MV-4-11 (cell line): ENCODE measurements around the gene HOXB13.

ENCODE experiments used
- DNase-seq: peaks from one replicate; lab custom pipeline; 2025; lab: John Stamatoyannopoulos, UW

Gene HOXB13

DNA sequence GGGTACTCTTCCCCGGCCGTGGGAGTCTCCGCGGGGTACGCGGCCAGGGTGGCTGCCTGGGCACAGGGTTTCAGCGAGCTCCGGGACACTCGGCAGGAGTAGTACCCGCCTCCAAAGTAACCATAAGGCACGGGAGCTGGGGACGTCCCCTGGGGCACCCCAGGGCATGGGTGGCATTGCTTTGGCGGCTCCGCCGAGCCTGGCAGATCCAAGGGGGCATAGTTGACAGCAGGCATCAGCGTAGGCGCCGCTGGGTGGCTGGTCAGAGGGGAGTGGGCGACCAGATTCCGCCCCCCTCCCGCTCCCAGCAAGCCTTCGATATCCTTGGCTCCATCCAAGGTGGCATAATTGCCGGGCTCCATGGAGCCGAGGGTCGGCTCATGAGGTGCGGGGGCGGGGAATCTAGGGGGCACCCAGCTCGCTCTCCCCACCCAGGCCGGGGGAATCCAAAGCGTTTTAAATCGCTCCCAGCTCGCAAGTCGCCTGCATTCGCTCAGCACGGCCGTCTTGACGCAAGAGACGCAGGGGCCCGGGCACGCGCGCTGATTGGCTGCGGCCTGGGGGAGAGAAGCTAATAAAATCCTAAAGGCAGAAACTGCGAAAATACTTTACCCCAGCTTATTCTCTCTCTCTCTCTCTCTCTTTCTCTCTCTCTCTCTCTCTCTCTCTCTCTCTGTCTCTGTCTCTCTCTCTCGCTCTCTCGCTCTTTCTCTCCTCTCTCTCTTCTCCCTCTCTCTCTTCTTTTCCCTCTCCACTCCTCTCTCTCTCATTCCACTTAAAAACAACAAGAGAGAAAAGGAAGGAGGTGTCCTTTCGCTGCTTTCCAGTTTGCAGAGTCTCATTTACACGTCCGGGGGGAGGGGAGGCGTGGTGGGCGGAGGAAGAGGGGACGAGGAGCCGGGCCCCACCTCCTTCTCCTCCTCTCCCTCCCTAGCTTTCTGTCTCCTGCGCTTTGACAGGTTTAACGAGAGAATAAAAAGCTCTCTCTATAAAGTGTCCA lies at the start of gene HOXB13:
HOXB13 (minus strand) TSS at position 519 of the 1,000 bp plus-strand sequence; CDS start at position 362, 157 bp downstream.
- DNase-seq, result no peak

DNA sequence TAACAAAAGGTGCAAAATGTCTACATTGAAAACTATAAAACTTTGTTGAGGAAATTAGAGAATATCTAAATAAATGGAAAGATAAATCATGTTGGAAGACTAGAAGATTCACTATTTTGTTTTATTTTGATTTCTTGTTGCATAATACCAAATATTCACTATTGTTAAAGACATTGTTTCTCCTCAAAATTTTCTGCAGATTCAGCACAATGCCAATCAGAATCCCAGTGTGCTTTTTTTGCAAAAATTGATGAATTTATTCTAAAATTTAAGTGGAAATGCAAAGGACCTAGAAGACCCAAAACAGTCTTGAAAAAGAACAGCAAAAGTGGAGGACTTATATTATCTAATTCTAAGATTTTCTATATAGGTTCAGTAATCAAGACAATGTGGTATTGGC lies 48.1 kb upstream of the HOXB13 start:
- DNase-seq, result no peak

DNA sequence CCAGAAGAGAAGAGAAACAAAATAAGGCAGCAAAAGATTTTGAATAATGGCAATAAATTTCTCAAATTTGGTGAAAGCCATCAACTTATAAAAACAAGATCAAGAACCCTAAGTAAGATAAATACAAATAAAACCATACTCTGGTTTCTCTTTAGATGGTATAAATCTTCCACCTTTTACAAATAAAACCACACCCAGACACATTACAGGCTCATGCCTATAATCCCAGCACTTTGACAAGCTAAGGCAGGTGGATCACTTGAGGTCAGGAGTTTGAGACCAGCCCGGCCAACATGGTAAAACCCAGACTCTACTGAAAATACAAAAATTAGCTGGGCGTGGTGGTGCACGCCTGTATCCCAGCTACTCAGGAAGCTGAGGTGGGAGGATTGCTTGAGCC lies 44.7 kb upstream of the HOXB13 start:
- no peak for DNase-seq

DNA sequence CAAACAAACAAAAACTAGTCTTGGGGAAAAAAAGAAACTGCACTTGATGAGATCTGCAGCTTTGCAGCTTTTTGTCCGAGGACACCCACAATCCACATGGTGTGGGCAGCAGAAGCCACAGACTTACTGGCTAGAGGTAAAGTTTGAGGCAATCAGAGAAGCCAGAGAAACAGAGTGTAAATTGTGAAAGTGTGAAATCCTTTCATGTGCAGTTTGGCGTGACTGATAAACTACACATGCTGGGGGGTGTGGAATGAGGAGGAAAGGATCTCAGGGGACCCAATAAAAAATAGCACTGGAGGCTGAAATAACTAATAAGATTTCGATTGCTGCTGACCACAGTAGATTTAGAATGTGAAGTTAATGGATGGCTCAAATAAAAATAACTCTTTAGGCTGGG lies 42.4 kb upstream of the HOXB13 start:
- peak; percentile 16 for DNase-seq

DNA sequence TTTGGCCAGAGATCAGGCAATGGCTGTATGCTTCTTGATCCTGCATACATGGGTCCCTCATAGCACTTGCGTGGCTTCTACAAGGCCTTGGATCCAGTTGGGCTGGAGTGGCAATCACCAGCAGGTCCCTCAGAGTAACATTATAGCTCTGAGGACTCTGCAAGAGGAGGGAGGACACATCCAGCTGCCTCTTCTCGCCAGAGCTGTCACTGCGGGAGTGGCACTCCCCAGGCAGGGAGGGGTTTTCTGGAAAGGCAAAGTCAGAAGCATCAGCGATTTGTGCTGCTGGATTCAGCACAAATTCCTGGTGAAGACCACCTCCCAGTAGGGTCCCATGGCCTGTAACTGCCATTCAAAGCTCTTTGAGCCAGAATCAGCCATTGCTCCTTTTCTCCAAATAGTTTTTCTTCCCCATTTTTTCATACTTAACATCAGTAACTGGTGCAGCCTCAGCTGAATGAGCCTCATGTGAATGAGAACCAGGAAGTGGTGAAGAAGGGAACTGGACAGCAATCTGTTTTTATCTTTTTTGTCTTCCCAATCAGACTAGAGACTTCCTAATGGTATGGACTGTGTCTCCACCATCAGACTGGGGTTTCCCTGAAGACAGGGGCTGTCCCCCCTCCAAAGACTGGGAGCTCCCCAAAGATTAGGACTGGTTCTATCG lies 40.6 kb upstream of the HOXB13 start:
- DNase-seq, result peak; percentile 80

DNA sequence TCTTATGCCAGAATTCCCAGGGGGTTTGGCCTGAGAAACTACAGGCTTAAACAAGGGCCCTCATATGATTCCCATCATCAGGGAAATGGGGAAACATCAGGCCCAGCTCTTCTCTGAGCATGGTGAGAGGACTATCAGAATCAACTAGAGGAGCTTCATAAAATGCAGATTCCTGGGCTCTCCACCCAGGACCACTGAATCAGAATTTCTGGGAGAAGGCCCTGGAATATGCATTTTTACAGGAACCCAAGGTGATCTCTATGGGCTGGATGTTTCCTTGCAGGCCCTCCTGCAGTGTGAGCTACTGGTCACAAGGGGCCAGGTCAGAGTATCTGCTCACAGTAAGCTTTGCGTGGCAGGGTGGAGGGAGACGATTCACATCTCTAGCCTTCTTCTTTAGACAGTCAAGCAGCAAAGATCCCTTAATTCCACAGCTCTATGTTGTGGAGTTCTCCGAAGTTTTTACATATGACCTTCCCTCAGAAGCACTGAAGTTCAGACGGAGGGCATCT lies 38.8 kb upstream of the HOXB13 start:
- DNase-seq, result no peak

DNA sequence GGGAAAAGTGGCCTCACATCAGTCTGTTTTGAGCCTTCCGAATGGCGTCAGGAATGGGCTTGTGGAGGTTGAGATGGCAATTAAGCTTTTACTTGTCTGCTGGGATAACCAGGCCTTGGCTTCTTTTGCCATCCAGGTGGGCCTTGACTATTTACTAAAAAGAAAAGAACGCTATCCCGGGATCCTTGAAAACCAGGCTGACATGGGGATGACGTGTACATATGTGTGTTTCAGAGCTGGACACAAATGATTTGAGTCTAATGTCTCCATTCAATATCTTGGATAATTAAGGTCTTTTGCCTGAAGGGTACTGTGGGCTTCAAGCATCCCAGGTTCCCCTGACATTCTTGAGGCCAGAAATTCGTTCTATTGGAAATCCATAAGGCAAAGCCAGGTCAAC lies 32.6 kb upstream of the HOXB13 start:
- DNase-seq, result no peak

DNA sequence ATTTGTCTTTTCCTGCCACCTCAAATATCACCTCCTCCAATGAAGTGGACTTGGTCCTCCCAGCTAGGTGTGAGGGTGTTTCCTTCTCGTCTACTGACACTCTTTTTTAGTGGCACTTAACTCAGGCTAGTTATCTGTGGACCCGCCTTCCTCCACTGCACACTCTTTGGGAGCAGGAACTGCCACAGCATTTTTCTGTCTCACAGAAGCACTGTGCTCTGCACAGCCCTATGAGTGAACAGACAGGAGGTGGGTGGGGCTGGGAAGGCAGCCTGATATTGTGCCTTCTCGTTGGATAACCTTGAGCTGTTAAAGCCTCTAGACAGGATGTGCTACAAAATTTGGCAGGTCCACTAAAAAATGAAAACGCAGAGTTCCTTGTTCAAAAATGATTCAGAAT lies 31.9 kb upstream of the HOXB13 start:
- no peak for DNase-seq

DNA sequence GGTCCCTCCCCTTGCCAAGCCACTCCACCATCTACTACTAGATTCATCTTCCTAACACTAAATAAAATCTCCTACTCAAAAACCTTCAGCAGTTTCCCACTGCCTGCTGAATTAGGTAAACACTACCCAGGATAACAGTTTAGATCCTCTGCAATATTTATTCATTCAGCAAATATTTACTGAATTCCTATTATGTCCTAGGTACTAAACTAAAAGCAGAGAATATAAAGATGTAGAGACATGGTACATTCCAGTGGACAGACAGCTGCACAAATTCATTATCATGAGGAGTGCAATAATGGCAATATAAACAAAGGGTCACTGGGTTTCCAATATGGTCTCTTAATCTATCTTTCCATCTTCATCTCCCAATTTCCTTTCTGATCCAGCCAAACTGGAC lies 30.7 kb upstream of the HOXB13 start:
- DNase-seq, result no peak

DNA sequence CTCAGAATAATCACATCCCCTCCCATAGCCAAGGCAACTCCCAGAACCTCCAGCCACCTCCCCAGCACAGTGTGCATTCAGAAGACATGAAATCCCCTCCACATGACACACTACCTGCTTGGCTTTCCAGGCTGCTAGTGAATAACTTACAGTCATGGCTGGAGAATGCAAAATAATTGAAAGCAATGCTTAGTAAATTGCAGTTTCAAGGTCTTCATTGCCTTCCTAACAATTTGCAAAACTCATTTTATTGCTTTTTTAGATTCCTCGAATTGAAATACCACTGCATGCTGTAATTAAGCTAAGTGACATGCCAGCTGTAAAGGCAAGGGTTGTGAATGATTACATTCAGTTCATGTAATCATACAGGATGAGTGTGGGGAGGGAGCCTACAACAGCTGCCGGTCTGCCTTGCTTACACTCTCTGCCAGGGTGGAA lies 29.0 kb upstream of the HOXB13 start:
- no peak for DNase-seq

DNA sequence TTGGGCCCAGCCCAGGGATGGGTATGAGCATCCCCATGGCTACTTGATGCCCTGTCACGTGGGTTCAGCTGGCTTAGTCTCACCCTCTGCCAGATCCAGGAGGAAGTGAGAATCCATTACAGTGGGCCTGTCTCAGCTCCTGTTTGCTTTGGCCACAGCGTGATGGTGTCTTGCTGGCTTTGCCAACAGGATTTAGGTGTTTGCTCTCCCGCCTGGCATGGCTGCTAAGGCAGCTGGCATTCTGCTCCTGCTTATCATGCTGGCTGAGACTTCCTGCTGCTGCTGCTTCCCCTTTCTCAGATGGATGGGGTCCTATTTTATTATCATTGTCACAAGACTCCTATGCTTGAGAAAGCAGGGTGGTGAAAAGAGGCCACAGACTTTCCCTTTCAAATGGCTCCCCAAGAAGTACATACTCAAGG lies 28.3 kb upstream of the HOXB13 start:
- peak; percentile 54 for DNase-seq

DNA sequence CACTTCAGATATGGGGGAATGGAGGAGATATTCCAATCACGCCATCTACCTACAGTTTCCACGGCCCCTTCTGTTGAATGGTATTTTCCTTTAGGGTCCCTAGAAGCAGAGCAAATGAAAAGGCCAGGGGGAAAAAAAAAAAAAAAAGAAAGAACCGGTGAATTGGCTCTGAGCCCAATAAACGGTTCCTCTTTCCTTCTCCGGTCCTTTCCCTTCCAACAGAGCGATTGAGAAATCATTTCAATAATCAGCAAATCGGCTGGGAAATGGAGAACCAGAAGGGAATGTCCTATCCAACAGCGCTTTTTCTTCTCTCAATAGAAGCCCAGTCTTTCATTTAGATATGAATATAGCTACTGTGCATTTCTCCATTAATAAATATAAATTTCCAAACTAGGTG lies 26.8 kb upstream of the HOXB13 start:
- DNase-seq, result peak; percentile 61

DNA sequence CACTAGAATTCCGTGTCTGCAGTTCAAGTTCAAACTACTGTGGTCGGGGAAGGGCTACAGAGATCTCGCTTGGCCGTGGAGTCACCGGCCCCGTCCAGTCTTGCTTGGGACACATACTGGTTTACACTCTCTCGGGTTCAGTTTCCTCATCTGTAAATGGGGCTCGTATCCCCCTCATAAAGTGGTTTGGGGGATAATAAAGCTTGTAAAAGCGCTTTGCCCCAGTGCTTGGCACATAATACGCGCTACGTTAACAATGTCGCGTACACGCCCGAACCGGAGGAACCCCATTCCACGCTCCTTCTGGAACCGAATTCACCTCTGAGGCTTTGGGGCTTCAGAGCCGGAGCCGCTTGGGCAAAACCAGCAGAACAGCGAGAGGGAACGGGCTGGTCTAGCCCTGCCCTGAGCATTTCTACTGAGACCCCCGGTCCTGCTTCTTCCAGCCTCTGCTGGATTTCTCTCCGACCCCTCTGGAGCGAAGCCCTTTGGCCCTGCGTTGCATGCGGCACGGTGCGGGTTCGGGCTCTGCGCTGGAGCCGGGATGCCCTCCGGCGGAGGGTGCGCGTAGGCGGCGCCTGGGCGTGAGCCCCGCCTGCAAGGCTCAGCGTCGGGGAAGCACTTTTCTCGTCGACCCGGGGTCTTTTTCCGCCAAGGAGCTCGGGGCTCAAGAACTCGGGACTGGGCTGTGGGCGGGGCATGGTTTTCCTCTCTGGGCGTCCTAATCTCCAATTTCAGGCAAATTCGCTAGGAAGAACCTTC lies 26.1 kb upstream of the HOXB13 start:
- no peak for DNase-seq

DNA sequence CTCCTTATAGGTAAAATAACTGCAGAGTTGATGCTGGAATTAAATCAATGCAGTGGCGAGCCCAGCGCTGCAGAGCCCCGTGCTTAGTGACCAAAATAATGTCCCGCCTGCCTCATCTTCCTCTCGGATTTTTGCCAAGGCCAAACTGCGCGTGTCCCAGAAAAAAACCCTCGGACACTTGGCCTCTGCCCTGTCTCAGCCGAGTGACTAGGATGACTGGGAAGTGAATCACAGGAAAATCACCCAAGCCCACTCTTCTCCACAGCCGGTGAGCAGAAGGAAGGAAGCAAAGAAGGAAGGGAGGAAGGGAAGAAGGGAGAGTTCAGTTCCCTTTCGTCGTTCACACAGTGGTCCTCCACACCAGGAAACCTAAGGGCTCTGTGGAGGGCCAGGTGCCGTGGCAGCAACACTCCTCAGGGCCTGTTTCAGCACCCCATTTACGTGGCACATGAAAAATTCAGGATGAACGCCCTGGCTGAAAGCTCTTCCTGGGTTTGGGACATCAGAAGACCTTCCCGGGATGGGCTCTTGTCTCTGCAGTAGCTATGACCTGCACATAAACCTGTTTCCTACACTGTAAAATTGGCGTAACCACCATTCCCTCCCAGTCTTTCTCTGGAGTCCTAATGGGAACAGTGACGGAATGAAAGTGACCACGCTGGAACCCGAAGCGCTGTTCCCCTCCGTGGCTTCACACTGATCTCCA lies 25.4 kb upstream of the HOXB13 start:
- DNase-seq, result no peak

DNA sequence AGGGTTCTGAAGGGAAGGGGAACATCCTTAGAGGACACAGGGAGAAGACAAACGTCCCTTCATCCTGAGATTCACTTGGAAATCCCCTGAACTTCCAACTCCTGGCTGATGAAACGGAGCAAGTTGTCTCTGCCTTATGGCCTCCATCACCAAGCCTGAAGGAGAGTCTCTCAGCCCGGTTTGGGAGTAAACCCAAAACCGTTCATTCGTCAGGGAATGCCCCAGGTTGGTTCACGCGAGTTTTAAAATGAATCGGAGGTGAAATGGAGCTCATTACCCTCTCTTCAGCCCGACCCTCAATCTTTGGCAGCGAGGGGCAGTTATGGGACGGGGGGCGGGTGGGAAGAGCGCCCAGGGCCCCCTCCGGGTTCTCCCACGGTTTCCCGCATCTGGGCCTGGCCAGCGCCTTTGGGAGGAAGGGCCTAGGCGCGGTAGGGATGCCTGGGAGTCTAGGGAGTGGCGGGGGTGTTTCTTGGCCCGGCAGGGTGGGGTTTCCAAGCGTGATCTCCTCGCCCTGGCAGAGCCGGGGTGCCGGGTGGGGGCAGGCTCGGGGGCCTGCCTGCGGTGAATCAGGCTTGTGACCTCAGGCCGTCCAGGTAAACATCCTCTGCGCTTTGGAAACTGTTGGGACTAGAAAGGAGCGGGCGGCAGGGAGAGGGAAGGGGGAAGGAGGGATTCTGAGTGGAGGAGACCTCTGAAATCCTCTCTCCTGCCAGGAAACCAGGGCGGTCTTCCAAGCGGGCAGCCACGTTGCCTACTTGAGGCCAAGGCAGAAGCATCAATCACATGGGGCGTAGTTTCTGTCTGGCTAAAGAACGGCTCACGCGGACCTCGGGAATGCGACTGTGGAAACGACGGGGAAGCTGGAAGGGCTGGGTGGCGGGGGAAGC lies 24.1 kb upstream of the HOXB13 start:
- no peak for DNase-seq

DNA sequence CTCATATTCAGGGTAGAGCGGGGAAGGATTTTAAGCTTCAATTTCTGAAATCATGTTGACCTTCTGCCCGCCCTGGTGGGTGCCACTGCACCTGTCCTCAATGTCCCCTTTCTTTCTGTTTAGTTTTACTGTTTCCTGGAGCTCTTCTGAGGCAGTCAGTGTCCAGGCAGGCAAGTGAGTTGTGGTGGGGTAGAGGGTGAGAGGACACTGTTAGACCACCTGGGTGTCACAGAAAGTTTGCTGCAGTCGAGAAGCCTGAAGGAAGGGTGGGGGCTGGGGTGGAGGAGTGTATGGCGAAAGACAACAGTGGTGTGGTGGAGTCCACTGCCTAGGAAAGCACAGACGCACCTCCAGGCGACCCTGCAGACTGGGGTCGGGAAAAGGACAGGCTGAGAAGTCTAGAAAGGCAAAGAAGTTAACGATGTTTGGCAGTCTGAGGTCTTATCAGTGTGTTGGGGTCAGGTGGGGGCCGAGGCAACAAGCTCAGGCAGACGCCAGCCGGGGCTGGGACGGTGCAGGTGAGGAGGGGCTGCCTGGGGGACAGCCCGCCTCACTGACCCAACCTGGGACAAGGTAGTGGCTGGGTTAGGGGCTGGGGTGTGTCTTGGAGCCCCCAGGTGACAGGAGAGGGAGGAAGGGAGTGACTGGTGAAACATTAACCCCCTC lies 23.3 kb upstream of the HOXB13 start:
- DNase-seq, result no peak

DNA sequence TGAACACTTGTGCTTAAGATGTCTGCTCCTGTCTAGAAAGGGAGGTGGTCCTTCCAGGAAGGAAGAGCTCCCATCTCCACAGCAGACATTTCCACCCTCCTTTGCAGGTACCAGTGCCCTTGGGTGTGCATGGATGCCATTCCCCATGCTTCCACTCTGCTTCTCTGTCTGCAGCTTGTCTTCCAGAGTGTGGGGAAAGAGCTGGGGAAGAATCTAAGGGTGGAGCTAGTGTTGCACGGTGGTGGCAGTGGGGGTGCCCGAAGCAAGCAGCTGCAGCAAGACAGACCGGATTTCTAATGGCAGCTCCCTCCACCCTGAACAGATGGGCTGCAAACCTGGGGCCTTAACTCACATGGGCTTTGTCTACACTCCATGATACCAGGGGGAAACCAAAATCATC lies 22.6 kb upstream of the HOXB13 start:
- no peak for DNase-seq

DNA sequence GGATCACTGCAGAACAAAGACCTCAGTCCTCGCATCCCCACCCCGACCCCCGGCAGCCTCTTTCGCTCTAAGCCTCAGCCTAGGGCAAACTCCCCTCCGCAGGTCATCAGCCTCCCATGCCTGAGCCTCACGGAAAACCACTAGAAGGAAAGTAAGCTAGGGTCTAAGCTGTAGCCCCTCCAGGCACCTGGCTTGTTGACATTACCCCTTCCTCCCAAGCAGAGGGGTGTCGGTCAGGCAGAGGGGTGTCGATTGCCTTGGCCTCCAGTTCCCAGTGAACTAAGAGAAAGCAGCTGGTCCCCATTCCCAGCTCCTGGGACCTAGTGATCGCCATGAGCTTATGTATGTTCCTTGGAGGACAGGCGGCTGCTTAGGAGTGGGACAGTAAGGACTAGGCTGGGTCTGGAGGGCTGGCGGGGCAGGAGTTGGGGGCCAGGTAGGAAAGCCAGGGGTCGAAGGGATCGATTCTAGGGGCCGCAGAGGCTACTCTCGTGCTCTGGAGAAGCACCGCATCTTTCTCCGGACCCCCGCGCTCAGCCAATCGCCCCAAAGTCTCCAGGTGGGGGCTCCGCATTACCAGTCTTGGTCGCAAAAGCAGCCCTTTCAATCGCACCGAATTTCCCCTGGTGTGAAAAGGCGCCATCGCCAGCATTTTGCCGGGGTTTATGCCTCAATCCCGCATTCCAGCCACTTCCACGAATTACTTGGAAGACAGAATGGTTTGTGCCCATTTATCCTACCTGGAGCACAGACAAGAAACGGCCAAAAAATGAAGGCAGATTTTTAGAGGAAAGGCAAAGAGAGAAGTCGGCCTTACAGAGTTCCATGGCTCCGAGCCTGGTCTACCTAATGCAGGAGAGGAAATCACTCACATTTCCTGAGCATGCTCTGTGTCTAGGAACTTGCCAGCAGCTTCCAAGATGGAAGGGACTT lies 21.3 kb upstream of the HOXB13 start:
- no peak for DNase-seq
